Right lobe of liver (tissue), 4 donors: ENCODE data around the gene ATP8B3.

Experiments
- POLR2A ChIP-seq: fragments of 450-650 bp; IDR thresholded peaks from one replicate; pipeline ENCODE4 v1.6.1; 2017; ENCODE audit warnings: antibody characterized with exemption, mild to moderate bottlenecking
- TF ChIP-seq, protein P1 (sequence below), 4 donors: fragments of 200-600 bp in 3 of 4; fragments of 450-650 bp in 1 of 4; IDR thresholded peaks; one replicate each; pipeline versions ENCODE4 v1.5.1 to v1.8.0; 2016 to 2022; ENCODE audit warnings: antibody characterized with exemption in 4 of 4, mild to moderate bottlenecking in 2 of 4
- donor health status: DM: no; HTN: no; CAD: no.
- donor health status: DM: no; HTN: no; CAD: no.
- donor health status: DM: no; HTN: yes; CAD: no.

DNA sequence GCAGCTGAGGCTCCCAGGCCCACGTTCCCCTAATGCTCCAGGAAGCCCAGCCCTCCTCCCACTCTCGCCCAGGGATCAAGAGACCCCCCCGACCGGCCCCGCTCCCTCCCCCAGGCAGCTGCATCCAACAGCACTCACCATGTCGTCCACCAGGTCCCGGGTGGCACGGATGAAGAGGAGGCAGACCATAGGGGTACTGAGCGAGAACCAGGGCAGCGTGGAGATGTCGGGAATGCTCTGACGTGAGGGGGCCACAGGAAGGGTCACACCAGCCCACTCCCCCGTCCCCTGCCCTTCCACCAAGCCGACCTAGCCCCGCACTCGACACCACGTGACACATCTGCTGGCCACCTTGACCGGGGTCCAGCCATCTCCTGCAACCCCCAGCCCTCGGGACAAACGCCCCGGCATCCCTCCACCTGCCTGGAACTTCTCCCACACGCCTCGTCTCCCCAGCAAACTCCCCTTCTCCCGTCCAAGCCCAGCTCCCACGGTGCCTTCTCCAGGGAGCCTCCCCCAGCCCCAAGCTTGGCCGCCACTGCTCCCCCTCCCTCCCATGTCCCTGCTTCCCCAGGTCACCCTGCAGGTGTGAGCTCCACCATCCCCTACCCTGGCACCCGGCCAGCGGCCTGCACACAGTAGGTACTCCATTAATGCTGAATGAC lies 4.9 kb downstream of the ATP8B3 start:
- TF ChIP-seq, protein P1, sequence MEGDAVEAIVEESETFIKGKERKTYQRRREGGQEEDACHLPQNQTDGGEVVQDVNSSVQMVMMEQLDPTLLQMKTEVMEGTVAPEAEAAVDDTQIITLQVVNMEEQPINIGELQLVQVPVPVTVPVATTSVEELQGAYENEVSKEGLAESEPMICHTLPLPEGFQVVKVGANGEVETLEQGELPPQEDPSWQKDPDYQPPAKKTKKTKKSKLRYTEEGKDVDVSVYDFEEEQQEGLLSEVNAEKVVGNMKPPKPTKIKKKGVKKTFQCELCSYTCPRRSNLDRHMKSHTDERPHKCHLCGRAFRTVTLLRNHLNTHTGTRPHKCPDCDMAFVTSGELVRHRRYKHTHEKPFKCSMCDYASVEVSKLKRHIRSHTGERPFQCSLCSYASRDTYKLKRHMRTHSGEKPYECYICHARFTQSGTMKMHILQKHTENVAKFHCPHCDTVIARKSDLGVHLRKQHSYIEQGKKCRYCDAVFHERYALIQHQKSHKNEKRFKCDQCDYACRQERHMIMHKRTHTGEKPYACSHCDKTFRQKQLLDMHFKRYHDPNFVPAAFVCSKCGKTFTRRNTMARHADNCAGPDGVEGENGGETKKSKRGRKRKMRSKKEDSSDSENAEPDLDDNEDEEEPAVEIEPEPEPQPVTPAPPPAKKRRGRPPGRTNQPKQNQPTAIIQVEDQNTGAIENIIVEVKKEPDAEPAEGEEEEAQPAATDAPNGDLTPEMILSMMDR (IDR thresholded peaks at IDR 0.05), result no peak
- no peak for TF ChIP-seq POLR2A
